Mucosa of rectum (tissue), 2 donors: ENCODE measurements around the gene WASHC4.

Experiments used
- H3K27ac ChIP-seq, 2 donors: one replicate each; pipeline ENCODE4 v1.7.0; 2013; ENCODE audit warnings: inconsistent platforms in 2 of 2, low read depth in 2 of 2, low read length in 2 of 2
- H3K27me3 ChIP-seq, 2 donors: one replicate each; pipeline ENCODE4 v1.7.0; 2013; ENCODE audit warnings: low read length in 2 of 2; ENCODE audit not compliant: control insufficient read depth in 2 of 2, insufficient read depth in 2 of 2
- H3K36me3 ChIP-seq, 2 donors: one replicate each; pipeline ENCODE4 v1.7.0; 2013; ENCODE audit warnings: low read length in 2 of 2; ENCODE audit not compliant: control insufficient read depth in 2 of 2, insufficient read depth in 2 of 2
- H3K4me1 ChIP-seq, 2 donors: one replicate each; pipeline ENCODE4 v1.7.0; 2013; ENCODE audit warnings: low read length in 2 of 2, mild to moderate bottlenecking in 1 of 2; ENCODE audit not compliant: control insufficient read depth in 2 of 2, insufficient read depth in 2 of 2
- H3K4me3 ChIP-seq, 2 donors: one replicate each; pipeline ENCODE4 v1.7.0; 2013; ENCODE audit warnings: low read length in 2 of 2
- H3K9ac ChIP-seq, 2 donors: one replicate each; pipeline ENCODE4 v1.7.0; 2013; ENCODE audit warnings: low read length in 2 of 2, low read depth in 1 of 2, mild to moderate bottlenecking in 1 of 2
- H3K9me3 ChIP-seq, 2 donors: one replicate each; pipeline ENCODE4 v1.7.0; 2013; ENCODE audit warnings: low read length in 2 of 2; ENCODE audit not compliant: control insufficient read depth in 2 of 2
- donor health status: healthy.
- donor health status: Normal muscosa, but diverticular disease.

Gene WASHC4

GRCh38 chr12:105077435-105077834 is 30.1 kb upstream of the WASHC4 start:
- H3K4me3 ChIP-seq = no peak overlapping the region
- H3K27ac ChIP-seq = no peak overlapping the region
- no peaks in the 10 kb centered on the region for H3K4me1 ChIP-seq
- H3K9ac ChIP-seq = no peak overlapping the region
- no peaks in the 10 kb centered on the region for H3K9me3 ChIP-seq
- no peaks in the 10 kb centered on the region for H3K27me3 ChIP-seq
- no peaks in the 10 kb centered on the region for H3K36me3 ChIP-seq

DNA sequence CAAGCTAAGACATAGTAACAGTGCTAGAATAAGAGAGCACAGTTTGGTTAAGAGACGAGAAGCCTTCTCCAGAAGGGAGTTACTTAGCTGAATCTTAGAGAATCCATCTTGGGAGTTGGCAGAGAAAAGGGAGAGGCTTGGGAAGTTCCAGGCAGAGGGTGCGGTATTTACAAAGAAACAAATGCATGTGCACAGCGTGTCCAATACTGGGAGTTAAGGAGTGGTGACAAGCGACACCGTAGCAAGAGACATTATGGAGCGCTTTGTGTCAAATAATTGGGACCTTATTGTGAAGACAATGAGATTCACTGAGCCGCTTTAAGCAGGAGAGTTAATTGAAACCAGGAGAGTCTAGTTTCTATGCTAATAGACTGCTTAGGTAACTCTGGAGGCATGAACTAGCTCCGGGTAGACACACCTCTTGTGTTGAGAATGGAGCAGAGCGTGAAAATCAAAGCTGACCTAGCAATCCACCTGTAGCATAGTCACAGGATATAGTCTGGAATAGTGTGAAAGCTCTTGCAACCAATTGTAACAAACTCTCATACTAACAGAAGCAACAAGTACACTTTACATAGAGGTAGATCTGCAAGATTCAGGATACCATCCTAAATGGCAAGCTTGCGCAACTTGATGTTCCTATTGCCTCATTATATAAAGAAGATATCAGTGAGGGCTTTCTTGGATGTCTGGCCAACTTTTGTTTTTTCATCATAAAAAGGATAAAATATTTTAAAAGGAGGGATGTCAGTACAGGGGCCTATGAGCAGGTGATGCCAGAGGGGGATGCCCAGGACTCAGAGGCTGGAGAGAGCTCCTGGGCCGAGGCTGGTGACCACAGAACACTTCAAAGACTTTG is 28.6 kb upstream of the WASHC4 start:
- Histone ChIP-seq H3K4me1 (peaks cover 0 to 2% of the 10 kb centered on the region in 2 donors), H3K36me3 (no peaks in the 10 kb centered on the region), H3K9ac (no peak overlapping the region), H3K4me3 (no peak overlapping the region), H3K9me3 (no peaks in the 10 kb centered on the region), H3K27me3 (peaks cover 0 to 3% of the 10 kb centered on the region in 2 donors), H3K27ac (no peak overlapping the region)

DNA sequence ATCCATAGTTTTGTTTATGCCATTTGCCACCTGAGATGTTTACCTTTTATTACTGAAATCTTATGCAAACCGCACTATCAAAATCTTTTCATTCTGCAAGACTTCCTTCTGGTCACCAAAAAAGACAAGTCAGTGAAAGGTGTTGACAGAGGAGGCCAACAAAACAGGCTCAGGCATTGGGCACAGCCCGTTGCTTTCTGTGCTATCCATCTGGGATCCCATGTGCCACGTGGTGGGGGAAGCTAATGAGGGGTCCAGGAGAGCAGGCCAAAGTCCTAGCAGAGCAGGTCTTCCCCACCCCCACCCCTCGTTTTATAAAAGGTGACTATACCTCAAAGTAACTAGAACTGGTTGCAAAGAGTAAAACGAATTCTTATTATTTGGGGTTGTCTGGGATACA is 24.5 kb upstream of the WASHC4 start:
- Histone ChIP-seq H3K27me3 (peaks cover 0 to 4% of the 10 kb centered on the region in 2 donors), H3K36me3 (no peaks in the 10 kb centered on the region), H3K4me1 (peaks cover 0 to 3% of the 10 kb centered on the region in 2 donors), H3K9ac (no peak overlapping the region), H3K27ac (no peak overlapping the region), H3K9me3 (no peaks in the 10 kb centered on the region), H3K4me3 (no peak overlapping the region)

GRCh38 chr12:105083551-105084105 is 23.9 kb upstream of the WASHC4 start:
- peak overlapping the region; percentile 5 to 44 for H3K9ac ChIP-seq
- H3K27ac ChIP-seq = peak overlapping the region in 1 of 2 donors; percentile 28
- H3K27me3 ChIP-seq = peaks cover 0 to 4% of the 10 kb centered on the region in 2 donors
- no peaks in the 10 kb centered on the region for H3K36me3 ChIP-seq
- H3K4me3 ChIP-seq = peak overlapping the region; percentile 61 to 70
- H3K4me1 ChIP-seq = peaks cover 0 to 3% of the 10 kb centered on the region in 2 donors
- no peaks in the 10 kb centered on the region for H3K9me3 ChIP-seq

- Histone ChIP-seq H3K27me3 (peaks cover 0 to 4% of the 10 kb centered on the region in 2 donors), H3K9me3 (no peaks in the 10 kb centered on the region), H3K36me3 (no peaks in the 10 kb centered on the region), H3K4me1 (peaks cover 0 to 3% of the 10 kb centered on the region in 2 donors), H3K9ac (peak within 1 kb of the TSS; percentile 5 to 44), H3K4me3 (peak within 1 kb of the TSS; percentile 61 to 70), H3K27ac (peak within 1 kb of the TSS in 1 of 2 donors; percentile 28)
Observed at GRCh38 chr12:105084251-105085250, 23.0 kb upstream of the WASHC4 start, which contains the start of gene ALDH1L2. TSS of gene ALDH1L2 (minus strand) at chr12:105084458. CDS start at chr12:105084436, 22 bp downstream.

DNA sequence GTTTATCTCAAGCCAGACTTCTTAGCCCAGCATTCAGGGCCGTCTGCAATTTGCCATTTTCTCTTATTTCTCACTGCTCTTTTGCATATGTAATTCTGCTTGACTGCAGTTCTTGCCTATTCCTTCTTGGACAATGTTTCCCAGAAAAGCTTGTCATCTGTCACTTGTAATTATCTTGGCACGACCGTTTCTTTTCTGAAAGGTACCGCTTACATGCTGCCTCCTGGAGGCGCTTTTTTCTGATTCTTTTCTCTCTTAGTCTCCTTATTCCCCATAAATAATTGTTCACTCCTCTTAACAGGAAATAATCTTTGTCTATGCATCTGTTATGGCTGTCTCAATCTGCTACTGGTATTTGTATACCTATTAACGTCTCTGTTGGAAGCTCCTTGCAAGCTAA is 22.0 kb upstream of the WASHC4 start:
- Histone ChIP-seq H3K27ac (no peak overlapping the region), H3K4me1 (peaks cover 0 to 3% of the 10 kb centered on the region in 2 donors), H3K4me3 (no peak overlapping the region), H3K27me3 (peaks cover 0 to 4% of the 10 kb centered on the region in 2 donors), H3K9ac (no peak overlapping the region), H3K9me3 (no peaks in the 10 kb centered on the region), H3K36me3 (no peaks in the 10 kb centered on the region)

DNA sequence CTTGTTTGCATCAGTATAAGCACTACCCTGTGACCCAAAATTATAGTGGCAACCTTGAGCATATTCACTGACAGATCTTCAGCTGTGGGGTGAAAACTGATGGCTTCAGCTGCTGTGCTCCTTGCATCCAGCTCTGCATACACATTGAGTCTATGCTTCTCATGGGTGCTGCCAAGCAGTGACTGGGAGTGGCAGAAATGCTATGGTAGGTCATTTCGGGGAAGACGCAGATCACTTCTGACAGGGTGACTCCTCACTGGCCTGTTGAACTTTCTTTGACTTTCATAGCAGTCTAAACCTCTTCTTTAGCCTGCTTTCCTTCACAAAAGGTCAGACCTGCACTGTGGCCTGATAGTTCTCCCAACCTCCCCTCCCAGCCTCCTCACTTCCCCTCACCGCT is 17.7 kb upstream of the WASHC4 start:
- H3K9me3 ChIP-seq = peaks cover 0 to 2% of the 10 kb centered on the region in 2 donors
- H3K9ac ChIP-seq = no peak overlapping the region
- H3K4me1 ChIP-seq = no peaks in the 10 kb centered on the region
- no peak overlapping the region for H3K4me3 ChIP-seq
- H3K36me3 ChIP-seq = no peaks in the 10 kb centered on the region
- H3K27me3 ChIP-seq = no peaks in the 10 kb centered on the region
- H3K27ac ChIP-seq = no peak overlapping the region

DNA sequence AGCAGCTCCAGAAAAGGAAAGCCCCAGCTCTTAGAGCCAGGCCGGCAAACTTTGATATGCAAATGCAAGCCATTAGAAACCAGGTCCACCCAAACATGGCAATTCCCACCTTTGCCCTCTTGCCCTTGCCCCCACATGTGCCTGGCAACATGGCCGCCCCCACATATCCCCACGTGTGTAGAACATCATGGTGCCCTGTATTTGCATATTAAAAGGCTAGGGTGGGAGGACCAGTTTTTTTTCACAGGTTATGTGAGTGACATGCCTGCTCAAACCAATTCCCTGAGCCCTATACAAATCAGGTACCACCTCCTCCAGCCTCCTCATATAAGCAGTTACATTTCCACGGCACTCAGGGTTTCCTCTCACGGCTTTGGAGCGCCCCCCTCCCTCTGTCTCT is 17.2 kb upstream of the WASHC4 start:
- Histone ChIP-seq H3K27ac (no peak overlapping the region), H3K4me3 (no peak overlapping the region), H3K9me3 (peaks cover 0 to 3% of the 10 kb centered on the region in 2 donors), H3K9ac (no peak overlapping the region), H3K36me3 (no peaks in the 10 kb centered on the region), H3K27me3 (no peaks in the 10 kb centered on the region), H3K4me1 (no peaks in the 10 kb centered on the region)

DNA sequence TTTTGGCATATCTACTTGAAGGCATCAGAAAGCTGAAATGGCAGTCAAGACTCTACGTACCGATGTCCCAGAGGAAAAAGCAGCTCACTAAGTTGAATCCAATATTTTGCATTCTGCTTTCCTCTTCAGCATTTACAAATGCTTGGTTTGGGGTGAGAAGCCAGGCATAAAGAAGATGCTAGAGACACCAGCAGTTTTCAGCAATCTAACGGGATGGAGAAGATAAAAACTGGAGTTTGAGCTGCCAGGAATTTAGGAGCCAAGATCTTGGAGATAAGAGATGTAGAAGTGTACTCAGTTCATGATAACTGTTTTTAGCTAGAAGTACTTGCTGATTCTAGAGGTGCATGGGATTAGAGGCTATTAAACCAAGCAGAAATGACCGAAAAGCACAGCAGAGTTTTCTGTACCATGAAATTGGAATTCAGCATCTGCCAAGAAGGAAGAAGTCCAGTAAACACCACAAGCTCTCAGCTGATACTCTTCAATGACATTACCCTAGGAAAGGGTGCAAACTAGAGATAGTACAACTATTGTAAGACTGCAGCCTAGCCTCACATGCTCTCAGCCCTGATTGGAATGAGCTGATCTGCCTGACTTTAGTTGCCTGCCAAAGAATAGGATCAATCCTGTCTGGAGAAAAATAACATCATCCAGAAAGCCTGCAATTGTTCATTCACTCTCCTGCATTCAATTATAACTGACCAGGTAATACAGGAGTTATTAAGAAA is 15.9 kb upstream of the WASHC4 start:
- no peaks in the 10 kb centered on the region for H3K27me3 ChIP-seq
- H3K9ac ChIP-seq = no peak overlapping the region
- peaks cover 0 to 3% of the 10 kb centered on the region in 2 donors for H3K9me3 ChIP-seq
- H3K4me3 ChIP-seq = no peak overlapping the region
- H3K4me1 ChIP-seq = no peaks in the 10 kb centered on the region
- H3K36me3 ChIP-seq = no peaks in the 10 kb centered on the region
- no peak overlapping the region for H3K27ac ChIP-seq
